HL-60 (cell line): Measurements from ENCODE around the gene DYNLT2.

Experiments used
- TF ChIP-seq, protein P1 (sequence below): IDR thresholded peaks from 2 replicates; pipeline ENCODE4 v1.6.1; 2012; ENCODE audit warnings: low read depth; ENCODE audit not compliant: insufficient replicate concordance
- TF ChIP-seq, protein P2 (sequence below): IDR thresholded peaks from one replicate; pipeline ENCODE4 v1.5.1; 2011; ENCODE audit warnings: low read length, control low read depth, inconsistent platforms; ENCODE audit not compliant: insufficient read depth

DNA sequence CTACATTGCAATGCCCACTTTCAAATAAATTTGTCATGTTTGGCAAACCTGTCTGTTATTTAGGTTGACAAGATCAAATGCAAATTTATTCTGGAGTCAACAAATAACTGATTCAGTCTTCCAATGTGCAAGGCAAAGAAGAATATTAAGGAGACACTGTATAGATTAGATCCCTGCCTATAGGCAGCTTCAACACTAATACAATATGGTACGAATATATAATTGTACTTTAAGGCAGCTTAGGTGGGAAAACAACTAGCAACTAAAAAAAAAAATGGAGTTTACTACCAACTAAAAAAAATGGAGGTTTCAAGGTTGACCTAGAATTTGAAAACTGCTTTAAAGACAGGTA is 25.3 kb downstream of the DYNLT2 start:
- TF ChIP-seq, protein P1, sequence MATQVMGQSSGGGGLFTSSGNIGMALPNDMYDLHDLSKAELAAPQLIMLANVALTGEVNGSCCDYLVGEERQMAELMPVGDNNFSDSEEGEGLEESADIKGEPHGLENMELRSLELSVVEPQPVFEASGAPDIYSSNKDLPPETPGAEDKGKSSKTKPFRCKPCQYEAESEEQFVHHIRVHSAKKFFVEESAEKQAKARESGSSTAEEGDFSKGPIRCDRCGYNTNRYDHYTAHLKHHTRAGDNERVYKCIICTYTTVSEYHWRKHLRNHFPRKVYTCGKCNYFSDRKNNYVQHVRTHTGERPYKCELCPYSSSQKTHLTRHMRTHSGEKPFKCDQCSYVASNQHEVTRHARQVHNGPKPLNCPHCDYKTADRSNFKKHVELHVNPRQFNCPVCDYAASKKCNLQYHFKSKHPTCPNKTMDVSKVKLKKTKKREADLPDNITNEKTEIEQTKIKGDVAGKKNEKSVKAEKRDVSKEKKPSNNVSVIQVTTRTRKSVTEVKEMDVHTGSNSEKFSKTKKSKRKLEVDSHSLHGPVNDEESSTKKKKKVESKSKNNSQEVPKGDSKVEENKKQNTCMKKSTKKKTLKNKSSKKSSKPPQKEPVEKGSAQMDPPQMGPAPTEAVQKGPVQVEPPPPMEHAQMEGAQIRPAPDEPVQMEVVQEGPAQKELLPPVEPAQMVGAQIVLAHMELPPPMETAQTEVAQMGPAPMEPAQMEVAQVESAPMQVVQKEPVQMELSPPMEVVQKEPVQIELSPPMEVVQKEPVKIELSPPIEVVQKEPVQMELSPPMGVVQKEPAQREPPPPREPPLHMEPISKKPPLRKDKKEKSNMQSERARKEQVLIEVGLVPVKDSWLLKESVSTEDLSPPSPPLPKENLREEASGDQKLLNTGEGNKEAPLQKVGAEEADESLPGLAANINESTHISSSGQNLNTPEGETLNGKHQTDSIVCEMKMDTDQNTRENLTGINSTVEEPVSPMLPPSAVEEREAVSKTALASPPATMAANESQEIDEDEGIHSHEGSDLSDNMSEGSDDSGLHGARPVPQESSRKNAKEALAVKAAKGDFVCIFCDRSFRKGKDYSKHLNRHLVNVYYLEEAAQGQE: no peak
- TF ChIP-seq, protein P2, sequence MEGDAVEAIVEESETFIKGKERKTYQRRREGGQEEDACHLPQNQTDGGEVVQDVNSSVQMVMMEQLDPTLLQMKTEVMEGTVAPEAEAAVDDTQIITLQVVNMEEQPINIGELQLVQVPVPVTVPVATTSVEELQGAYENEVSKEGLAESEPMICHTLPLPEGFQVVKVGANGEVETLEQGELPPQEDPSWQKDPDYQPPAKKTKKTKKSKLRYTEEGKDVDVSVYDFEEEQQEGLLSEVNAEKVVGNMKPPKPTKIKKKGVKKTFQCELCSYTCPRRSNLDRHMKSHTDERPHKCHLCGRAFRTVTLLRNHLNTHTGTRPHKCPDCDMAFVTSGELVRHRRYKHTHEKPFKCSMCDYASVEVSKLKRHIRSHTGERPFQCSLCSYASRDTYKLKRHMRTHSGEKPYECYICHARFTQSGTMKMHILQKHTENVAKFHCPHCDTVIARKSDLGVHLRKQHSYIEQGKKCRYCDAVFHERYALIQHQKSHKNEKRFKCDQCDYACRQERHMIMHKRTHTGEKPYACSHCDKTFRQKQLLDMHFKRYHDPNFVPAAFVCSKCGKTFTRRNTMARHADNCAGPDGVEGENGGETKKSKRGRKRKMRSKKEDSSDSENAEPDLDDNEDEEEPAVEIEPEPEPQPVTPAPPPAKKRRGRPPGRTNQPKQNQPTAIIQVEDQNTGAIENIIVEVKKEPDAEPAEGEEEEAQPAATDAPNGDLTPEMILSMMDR: no peak
